Heart left ventricle (tissue), 16 donors: ENCODE measurements around the gene PTPRS. TPM values are rescaled to one million over a fixed set of nuclear protein-coding genes. Genes with fewer than 3 reads are reported as not detected.

Experiments used
- ATAC-seq, 4 donors: fragments of 200-7000 bp; cut with Tn5 transposase; one replicate each; pipeline ENCODE4 v1.9.1; 2020 to 2022; ENCODE audit warnings: moderate library complexity in 4 of 4, mild to moderate bottlenecking in 3 of 4, moderate number of reproducible peaks in 1 of 4
- DNase-seq, 5 donors: peaks; one replicate each; pipeline ENCODE4 v3.0.0-alpha.2; 2020
- H3K27ac ChIP-seq, 12 donors: fragments of 200-600 bp; sonication (generic) in 4 of 12; one replicate each; pipeline versions ENCODE4 v1.5.0 to v1.8.0; 2016 to 2022; ENCODE audit warnings: mild to moderate bottlenecking in 2 of 12
- H3K27me3 ChIP-seq, 9 donors: fragments of 200-600 bp; sonication (generic) in 2 of 9; one replicate each; pipeline versions ENCODE4 v1.5.1 to v1.8.0; 2016 to 2022; ENCODE audit warnings: mild to moderate bottlenecking in 3 of 9
- H3K36me3 ChIP-seq, 9 donors: fragments of 200-600 bp; sonication (generic) in 2 of 9; one replicate each; pipeline versions ENCODE4 v1.5.0 to v1.8.0; 2018 to 2022; ENCODE audit warnings: mild to moderate bottlenecking in 2 of 9
- H3K4me1 ChIP-seq, 12 donors: fragments of 200-600 bp; sonication (generic) in 4 of 12; one replicate each; pipeline versions ENCODE4 v1.5.0 to v1.8.0; 2016 to 2022; ENCODE audit warnings: mild to moderate bottlenecking in 3 of 12
- H3K4me3 ChIP-seq, 12 donors: fragments of 200-600 bp; sonication (generic) in 4 of 12; one replicate each; pipeline versions ENCODE4 v1.5.0 to v1.8.0; 2017 to 2022; ENCODE audit warnings: mild to moderate bottlenecking in 9 of 12, moderate library complexity in 4 of 12
- H3K9me3 ChIP-seq, 12 donors: fragments of 200-600 bp; sonication (generic) in 4 of 12; one replicate each; pipeline versions ENCODE4 v1.5.0 to v1.8.0; 2016 to 2022; ENCODE audit warnings: mild to moderate bottlenecking in 1 of 12
- POLR2A ChIP-seq, 2 donors: fragments of 450-650 bp; IDR thresholded peaks; one replicate each; pipeline ENCODE4 v1.6.1; 2017; ENCODE audit warnings: antibody characterized with exemption in 2 of 2, mild to moderate bottlenecking in 2 of 2, moderate library complexity in 2 of 2
- WGBS, 4 donors: extraction: QIAGEN DNeasy Blood & Tissue Kit in 2 of 4; methylation state at CpG; one replicate each; pipeline versions ENCODE4 v1.1.5 to v1.1.7; 2013 to 2018; 5-methylcytosine and 5-hydroxymethylcytosine counted together
- intact Hi-C, 10 donors: fragments of 100-400 bp; cut with DNase I; formaldehyde crosslinking; loops; one replicate each; pipeline versions ENCODE4 v1.11.1 to v1.14.2; 2022
- polyA plus RNA-seq, 2 donors: library from polyadenylated mRNA; stranded (reverse); fragments of 200-250 nt; gene quantifications; one replicate each; pipeline ENCODE4 v1.2.3, GENCODE V29; 2013
- total RNA-seq, 9 donors: library from RNA; depleted of rRNA in 2 of 9; stranded (reverse); fragments of >200 nt in 2 of 9; fragmentation: NEBNext Ultra II Directional in 3 of 9; extraction: Animal tissue kit (Norgen Biotek cat#: 25700) in 3 of 9; gene quantifications; one replicate each; pipeline versions ENCODE4 v1.1.0 to v1.2.4, GENCODE V29; 2016 to 2023
- TF ChIP-seq, protein P1 (sequence below), 12 donors: fragments of 200-600 bp; sonication (generic) in 4 of 12; IDR thresholded peaks; one replicate each; pipeline versions ENCODE4 v1.5.0 to v1.8.0; 2018 to 2022; ENCODE audit warnings: antibody characterized with exemption in 12 of 12, mild to moderate bottlenecking in 5 of 12
- donor health status: ischemic (EF 13 %, LVEDD 7.1; RV severe dilation, severe dysfunction).
- donor health status: healthy with polysubstance abuse.
- donor health status: DM: no; HTN: yes; CAD: no.
- donor health status: DM: no; HTN: no; CAD: no.
- donor health status: ischemic (EF 25% LVEDD 6.9; RV normal size, moderate dysfunction).
- donor health status: ischemic (EF 25% LVEDD 5.7; RV mildly dilated, moderate dysfunction).
- donor health status: healthy.
- donor health status: DM: yes; HTN: yes; CAD: no.
- donor health status: ischemic (EF 35%, LVEDD 5.7; RV mildly dilated, moderate dysfunction).
- donor health status: nonischemic (EF 11% LVEDD 7.7; RV severe dilation, severe dysfunction).
- donor health status: DM: yes; HTN: yes; CAD: no.
- donor health status: PGD.
- donor health status: ischemic (EF 29% LVEDD 5.4; RV normal size, mild dysfunction).
- donor health status: nonischemic (EF 23%, LVEDD 6.1; RV moderate dilation, normal function).

The PTPRS gene
- total and polyA plus RNA-seq, 11 donors, result 6.3 to 113 (median 33.0) TPM

DNA sequence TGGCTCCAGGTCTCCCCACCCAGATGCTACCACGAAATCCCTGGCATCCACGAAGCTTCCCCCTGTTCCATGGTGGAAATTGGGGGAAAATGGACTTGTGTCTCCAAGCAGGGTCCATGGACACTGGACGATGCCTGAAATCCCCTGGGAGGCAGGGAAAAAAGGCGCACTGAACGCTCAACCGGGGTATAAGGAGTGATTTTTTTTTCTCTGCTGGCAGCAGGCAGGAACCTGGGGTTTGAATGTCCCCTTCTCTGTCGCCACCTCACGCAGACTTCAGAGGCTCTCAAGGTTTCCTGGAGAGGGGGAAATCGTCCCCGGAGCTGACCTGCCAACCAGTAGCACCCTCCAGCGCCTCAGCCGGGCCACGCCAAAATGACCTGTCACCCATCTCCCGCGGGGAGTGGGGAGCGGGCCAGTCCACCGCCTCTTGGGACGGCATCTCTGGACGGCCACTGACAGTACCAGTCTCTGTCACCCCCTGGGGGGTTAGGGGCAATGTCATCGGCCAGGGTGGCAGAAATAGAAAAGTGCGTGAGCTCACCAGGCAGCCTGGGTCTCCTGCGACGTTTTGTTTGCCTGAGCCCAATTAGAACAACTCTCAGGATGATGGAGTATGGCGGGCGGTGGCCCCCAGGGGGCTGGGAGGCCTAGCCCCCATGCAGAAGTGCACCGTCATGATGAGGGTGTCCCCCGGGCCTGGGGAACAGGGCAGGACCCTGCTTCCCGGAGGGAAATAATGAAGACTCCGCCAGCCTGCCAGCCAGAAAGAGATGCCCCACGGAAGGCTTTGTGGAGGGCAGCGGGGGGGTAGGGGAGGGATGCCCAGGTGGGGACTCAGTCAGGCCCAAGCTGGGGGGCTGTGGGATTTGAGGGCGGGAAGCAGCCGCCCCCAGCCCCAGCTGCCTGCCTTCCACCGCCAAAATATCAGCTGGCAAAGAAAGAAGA is 2.6 kb downstream of the PTPRS start:
- ATAC-seq (no peak), DNase-seq (peak in 1 of 5 donors; percentile 4)
- 50 to 58% (median 53%) methylated on average over 32 to 34 of the region's 34 CpGs for WGBS, 4 donors
- H3K36me3 ChIP-seq, result no peaks in the 10 kb centered on the region
- TF ChIP-seq POLR2A (IDR thresholded peaks at IDR 0.05), result no peak
- TF ChIP-seq, protein P1, sequence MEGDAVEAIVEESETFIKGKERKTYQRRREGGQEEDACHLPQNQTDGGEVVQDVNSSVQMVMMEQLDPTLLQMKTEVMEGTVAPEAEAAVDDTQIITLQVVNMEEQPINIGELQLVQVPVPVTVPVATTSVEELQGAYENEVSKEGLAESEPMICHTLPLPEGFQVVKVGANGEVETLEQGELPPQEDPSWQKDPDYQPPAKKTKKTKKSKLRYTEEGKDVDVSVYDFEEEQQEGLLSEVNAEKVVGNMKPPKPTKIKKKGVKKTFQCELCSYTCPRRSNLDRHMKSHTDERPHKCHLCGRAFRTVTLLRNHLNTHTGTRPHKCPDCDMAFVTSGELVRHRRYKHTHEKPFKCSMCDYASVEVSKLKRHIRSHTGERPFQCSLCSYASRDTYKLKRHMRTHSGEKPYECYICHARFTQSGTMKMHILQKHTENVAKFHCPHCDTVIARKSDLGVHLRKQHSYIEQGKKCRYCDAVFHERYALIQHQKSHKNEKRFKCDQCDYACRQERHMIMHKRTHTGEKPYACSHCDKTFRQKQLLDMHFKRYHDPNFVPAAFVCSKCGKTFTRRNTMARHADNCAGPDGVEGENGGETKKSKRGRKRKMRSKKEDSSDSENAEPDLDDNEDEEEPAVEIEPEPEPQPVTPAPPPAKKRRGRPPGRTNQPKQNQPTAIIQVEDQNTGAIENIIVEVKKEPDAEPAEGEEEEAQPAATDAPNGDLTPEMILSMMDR (IDR thresholded peaks at IDR 0.05), result no peak
- no peaks in the 10 kb centered on the region for H3K9me3 ChIP-seq
- H3K27ac ChIP-seq, result no peak overlapping the region
- intact Hi-C loops, result no loop called here
- no peak overlapping the region for H3K4me3 ChIP-seq
- peaks cover 0 to 23% (median 13%) of the 10 kb centered on the region in 12 donors for H3K4me1 ChIP-seq
- H3K27me3 ChIP-seq, result peaks cover 12 to 60% (median 46%) of the 10 kb centered on the region in 9 donors

DNA sequence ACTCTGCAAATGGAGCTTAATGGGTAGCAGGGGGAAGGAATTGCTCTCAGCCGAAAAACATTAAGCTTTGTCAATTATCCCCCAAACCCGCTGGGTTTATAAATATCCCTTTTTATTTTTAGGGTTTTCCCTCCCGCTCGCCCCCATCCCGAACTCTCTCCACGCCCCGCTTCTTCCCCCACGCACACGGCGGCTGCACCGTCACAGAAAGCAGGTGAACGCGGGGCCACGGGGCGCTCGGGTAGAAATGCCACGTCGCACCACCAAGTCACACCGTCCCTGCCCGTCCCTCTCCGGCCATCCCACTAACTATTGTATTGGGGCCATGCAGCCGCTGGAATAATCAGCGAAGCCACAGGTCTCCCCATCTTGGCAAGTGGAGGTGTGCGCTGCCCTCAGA is 3.5 kb downstream of the PTPRS start:
- Histone ChIP-seq H3K4me3 (no peak overlapping the region), H3K4me1 (peaks cover 0 to 23% (median 13%) of the 10 kb centered on the region in 12 donors), H3K9me3 (no peaks in the 10 kb centered on the region), H3K36me3 (no peaks in the 10 kb centered on the region), H3K27me3 (peaks cover 12 to 60% (median 46%) of the 10 kb centered on the region in 9 donors), H3K27ac (no peak overlapping the region)
- intact Hi-C loops, result no loop called here
- TF ChIP-seq POLR2A (IDR thresholded peaks at IDR 0.05), result no peak
- TF ChIP-seq, protein P1 (IDR thresholded peaks at IDR 0.05), result no peak
- DNase-seq (peak in 1 of 5 donors; percentile 9), ATAC-seq (no peak)
- 81 to 86% (median 84%) methylated on average over 24 of the region's 24 CpGs for WGBS, 4 donors

DNA sequence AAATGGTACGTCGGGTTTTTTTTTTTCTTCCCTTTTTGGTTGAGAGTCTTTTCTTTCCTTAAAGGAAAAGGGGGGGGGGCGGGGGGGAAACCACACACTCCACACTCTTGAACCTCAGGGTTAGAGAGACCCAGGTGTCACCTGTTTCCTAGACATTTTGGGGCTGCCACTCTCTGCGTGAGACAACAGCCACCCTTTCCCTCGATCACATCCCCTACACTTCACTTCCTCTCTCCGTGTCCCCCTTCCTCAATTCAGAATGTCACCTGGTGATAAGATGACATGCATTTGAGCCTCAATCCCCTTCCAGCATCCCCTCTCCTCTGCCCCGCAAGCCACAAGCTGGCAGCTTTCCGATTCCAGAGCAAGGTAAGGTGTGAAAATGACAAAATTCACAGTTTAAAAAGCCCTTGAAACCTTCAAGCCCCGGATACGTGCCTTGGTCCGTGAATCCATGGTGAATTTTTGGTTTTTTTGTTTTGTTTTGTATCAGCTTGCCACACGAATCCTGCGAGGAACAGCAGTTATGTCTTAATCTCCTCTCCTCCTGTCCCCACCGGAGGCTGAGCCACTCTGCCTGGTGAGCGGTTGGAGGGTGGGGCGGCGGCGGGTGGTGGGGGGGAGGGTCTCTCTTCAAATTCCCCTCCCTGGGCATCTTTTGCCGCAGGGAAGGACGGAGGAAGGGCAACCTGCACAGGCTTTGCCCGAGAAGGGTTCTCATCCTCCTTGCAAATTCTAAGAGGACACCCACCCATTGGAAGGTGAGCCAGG is 4.2 kb downstream of the PTPRS start:
- Histone ChIP-seq H3K4me1 (peaks cover 0 to 23% (median 13%) of the 10 kb centered on the region in 12 donors), H3K27ac (no peak overlapping the region), H3K4me3 (no peak overlapping the region), H3K36me3 (no peaks in the 10 kb centered on the region), H3K9me3 (no peaks in the 10 kb centered on the region), H3K27me3 (peaks cover 12 to 60% (median 46%) of the 10 kb centered on the region in 9 donors)
- DNase-seq, result no peak
- no peak for TF ChIP-seq POLR2A (IDR thresholded peaks at IDR 0.05)
- TF ChIP-seq, protein P1 (IDR thresholded peaks at IDR 0.05), result no peak
- no peak for ATAC-seq
- WGBS, 4 donors, result 18 to 37% (median 22%) methylated on average over 20 to 21 of the region's 21 CpGs
- intact Hi-C loops, result no loop called here

DNA sequence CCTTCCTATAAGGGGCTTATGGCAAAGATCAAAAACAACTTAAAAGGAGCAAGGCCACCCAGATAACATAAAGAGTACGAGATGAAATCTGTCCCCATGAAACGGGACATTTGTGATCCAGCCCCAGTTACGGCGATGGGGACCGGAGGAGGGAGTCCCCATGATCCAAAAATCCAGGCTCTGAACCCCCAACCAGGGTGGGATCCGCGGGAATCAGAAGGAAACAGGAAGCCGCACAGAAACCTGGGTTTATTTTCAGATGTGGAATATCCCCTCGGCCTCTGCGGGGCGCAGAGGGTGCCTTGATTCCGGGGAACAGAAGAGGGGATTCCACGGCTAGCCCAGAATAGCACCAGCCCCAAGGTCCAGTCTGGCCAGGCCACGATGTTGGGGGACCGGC is 5.0 kb downstream of the PTPRS start:
- Histone ChIP-seq H3K4me3 (no peak overlapping the region), H3K4me1 (peaks cover 0 to 19% (median 13%) of the 10 kb centered on the region in 12 donors), H3K9me3 (no peaks in the 10 kb centered on the region), H3K36me3 (no peaks in the 10 kb centered on the region), H3K27me3 (peaks cover 12 to 60% (median 46%) of the 10 kb centered on the region in 9 donors), H3K27ac (no peak overlapping the region)
- 58 to 62% (median 60%) methylated on average over 15 of the region's 15 CpGs for WGBS, 4 donors
- intact Hi-C loops, result no loop called here
- TF ChIP-seq POLR2A (IDR thresholded peaks at IDR 0.05), result no peak
- TF ChIP-seq, protein P1 (IDR thresholded peaks at IDR 0.05), result no peak
- ATAC-seq (no peak), DNase-seq (no peak)
